DOHH2 (cell line): ENCODE measurements around the gene FAT3.

ENCODE experiments used
- H3F3A ChIP-seq: fragments of 200-600 bp; sonication (generic), shearing (Covaris generic); 2 replicates; pipeline ENCODE4 v1.6.0; 2016; ENCODE audit warnings: antibody characterized with exemption, mild to moderate bottlenecking; ENCODE audit not compliant: control insufficient read depth, insufficient read depth
- H3K27ac ChIP-seq: fragments of 200-600 bp; sonication (generic); 2 replicates; pipeline ENCODE4 v1.5.1; 2014; ENCODE audit warnings: low read depth, mild to moderate bottlenecking, low read length, moderate library complexity
- H3K27me3 ChIP-seq: fragments of 200-600 bp; sonication (generic); 2 replicates; pipeline ENCODE4 v1.6.1; 2014; ENCODE audit warnings: mild to moderate bottlenecking, low read length, mixed read lengths; ENCODE audit not compliant: control insufficient read depth
- H3K36me3 ChIP-seq: fragments of 200-600 bp; sonication (generic); 2 replicates; pipeline ENCODE4 v1.6.1; 2014; ENCODE audit warnings: mild to moderate bottlenecking, low read length, moderate library complexity, mixed read lengths; ENCODE audit not compliant: control insufficient read depth
- H3K4me1 ChIP-seq: fragments of 200-600 bp; sonication (generic); 2 replicates; pipeline ENCODE4 v1.6.1; 2014; ENCODE audit warnings: mild to moderate bottlenecking, low read length, mixed read lengths; ENCODE audit not compliant: control insufficient read depth
- H3K4me2 ChIP-seq: fragments of 200-600 bp; sonication (generic); 2 replicates; pipeline ENCODE4 v1.6.0; 2014; ENCODE audit warnings: mild to moderate bottlenecking, low read length, moderate library complexity
- H3K4me3 ChIP-seq: fragments of 200-600 bp; sonication (generic); 2 replicates; pipeline ENCODE4 v1.5.1; 2014; ENCODE audit warnings: mild to moderate bottlenecking, low read length, mixed read lengths
- H3K79me2 ChIP-seq: fragments of 200-600 bp; sonication (generic); 2 replicates; pipeline ENCODE4 v1.6.1; 2014; ENCODE audit warnings: mild to moderate bottlenecking, low read length, mixed read lengths; ENCODE audit not compliant: control insufficient read depth
- H3K9me2 ChIP-seq: fragments of 200-600 bp; sonication (generic); replicated peaks from 2 replicates; pipeline ENCODE4 v1.6.1; 2014; ENCODE audit warnings: mild to moderate bottlenecking, low read length, mixed read lengths; ENCODE audit not compliant: control insufficient read depth
- H3K9me3 ChIP-seq: fragments of 200-600 bp; sonication (generic); 2 replicates; pipeline ENCODE4 v1.6.1; 2014; ENCODE audit warnings: antibody characterized with exemption, low read length, mixed read lengths; ENCODE audit not compliant: control insufficient read depth, insufficient read depth
- H4K20me1 ChIP-seq: fragments of 200-600 bp; sonication (generic); 2 replicates; pipeline ENCODE4 v1.6.0; 2014; ENCODE audit warnings: low read depth, mild to moderate bottlenecking, antibody characterized with exemption, low read length, moderate library complexity; ENCODE audit not compliant: control insufficient read depth, insufficient read depth
- EZH2phosphoT487 ChIP-seq: fragments of 200-600 bp; sonication (generic); IDR thresholded peaks from 2 replicates; pipeline ENCODE4 v1.6.1; 2017; ENCODE audit warnings: borderline replicate concordance, mild to moderate bottlenecking, antibody characterized with exemption, low read length, moderate library complexity, mixed read lengths
- TF ChIP-seq, protein P1 (sequence below): fragments of 200-600 bp; sonication (generic); IDR thresholded peaks from one replicate; pipeline ENCODE4 v1.5.1; 2014; ENCODE audit warnings: antibody characterized with exemption, mild to moderate bottlenecking, low read depth, low read length; ENCODE audit not compliant: poor library complexity, severe bottlenecking

The FAT3 gene

DNA sequence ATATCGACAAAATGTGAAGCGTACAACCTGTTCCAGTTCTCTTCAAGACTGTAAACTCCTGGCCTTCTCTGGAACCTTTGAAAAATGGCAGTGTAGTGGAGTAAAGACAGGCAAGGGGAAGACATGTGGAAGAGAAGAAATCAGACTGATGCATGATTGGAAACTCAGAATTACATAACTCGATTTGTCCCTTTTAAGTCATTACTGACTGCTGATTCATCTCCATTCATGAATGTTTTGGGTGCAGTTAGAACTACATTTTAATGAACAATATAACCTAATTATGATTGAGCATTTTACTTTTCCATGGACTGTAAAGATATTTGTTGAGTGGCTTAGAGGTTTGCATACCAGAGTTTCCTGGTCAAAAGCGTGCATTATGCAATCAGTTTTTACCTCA is 32.9 kb downstream of the FAT3 start:
- Histone ChIP-seq H3K4me3 (no peak overlapping the region), H3K36me3 (no peaks in the 10 kb centered on the region), H3K9me3 (no peaks in the 10 kb centered on the region), H3K4me2 (no peak overlapping the region), H3K79me2 (no peaks in the 10 kb centered on the region), H3K27ac (no peak overlapping the region), H3F3A (no peaks in the 10 kb centered on the region), H3K4me1 (no peaks in the 10 kb centered on the region), H3K9me2 (no peaks in the 10 kb centered on the region), H4K20me1 (no peaks in the 10 kb centered on the region), H3K27me3 (no peaks in the 10 kb centered on the region)
- TF ChIP-seq, protein P1, sequence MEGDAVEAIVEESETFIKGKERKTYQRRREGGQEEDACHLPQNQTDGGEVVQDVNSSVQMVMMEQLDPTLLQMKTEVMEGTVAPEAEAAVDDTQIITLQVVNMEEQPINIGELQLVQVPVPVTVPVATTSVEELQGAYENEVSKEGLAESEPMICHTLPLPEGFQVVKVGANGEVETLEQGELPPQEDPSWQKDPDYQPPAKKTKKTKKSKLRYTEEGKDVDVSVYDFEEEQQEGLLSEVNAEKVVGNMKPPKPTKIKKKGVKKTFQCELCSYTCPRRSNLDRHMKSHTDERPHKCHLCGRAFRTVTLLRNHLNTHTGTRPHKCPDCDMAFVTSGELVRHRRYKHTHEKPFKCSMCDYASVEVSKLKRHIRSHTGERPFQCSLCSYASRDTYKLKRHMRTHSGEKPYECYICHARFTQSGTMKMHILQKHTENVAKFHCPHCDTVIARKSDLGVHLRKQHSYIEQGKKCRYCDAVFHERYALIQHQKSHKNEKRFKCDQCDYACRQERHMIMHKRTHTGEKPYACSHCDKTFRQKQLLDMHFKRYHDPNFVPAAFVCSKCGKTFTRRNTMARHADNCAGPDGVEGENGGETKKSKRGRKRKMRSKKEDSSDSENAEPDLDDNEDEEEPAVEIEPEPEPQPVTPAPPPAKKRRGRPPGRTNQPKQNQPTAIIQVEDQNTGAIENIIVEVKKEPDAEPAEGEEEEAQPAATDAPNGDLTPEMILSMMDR = no peak
- TF ChIP-seq EZH2phosphoT487 = no peak

DNA sequence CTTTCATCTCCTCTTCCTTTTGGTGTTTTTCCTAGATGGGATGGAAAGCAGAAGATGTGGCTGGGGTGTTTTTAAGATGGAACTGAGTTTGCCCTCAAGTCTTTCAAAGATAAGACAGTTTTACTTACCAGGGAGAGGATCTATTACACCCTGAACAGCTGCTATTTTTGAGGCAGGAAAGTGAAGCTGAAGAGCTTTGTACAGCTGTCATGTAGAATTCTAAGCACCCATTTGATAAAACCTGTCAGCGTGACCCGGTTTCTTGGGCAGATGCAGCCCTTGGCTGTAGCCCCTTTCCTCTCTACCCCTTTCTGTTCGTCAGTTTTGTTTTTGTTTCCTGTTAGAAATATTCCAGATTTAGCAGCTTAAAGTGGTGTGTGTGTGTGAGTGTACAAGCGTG is 35.2 kb downstream of the FAT3 start:
- H3K27ac ChIP-seq = no peak overlapping the region
- H3K4me3 ChIP-seq = no peak overlapping the region
- no peaks in the 10 kb centered on the region for H3K27me3 ChIP-seq
- H3K79me2 ChIP-seq = no peaks in the 10 kb centered on the region
- no peaks in the 10 kb centered on the region for H3K36me3 ChIP-seq
- H3F3A ChIP-seq = no peaks in the 10 kb centered on the region
- no peaks in the 10 kb centered on the region for H3K9me2 ChIP-seq
- no peaks in the 10 kb centered on the region for H3K9me3 ChIP-seq
- no peaks in the 10 kb centered on the region for H3K4me1 ChIP-seq
- TF ChIP-seq, protein P1 = no peak
- TF ChIP-seq EZH2phosphoT487 = no peak
- no peaks in the 10 kb centered on the region for H4K20me1 ChIP-seq
- no peak overlapping the region for H3K4me2 ChIP-seq

DNA sequence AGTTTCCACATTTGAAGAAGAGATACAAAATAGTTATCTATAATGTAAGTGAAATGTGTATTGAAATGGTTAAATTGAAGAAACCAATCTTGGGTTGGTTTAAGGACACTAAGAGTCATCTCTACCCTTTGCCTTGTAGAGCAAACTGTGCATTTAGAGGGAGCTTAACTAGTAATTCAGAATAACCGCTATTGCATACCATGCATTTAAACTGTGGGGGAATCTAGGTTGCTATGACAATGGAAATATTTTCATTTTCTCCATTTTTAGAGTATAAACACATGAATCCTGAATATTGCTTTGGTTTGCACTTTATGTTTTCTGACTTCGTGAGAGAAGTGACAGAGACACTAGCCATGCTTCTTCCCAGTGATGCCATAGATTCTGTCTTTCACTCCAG is 39.7 kb downstream of the FAT3 start:
- no peak for TF ChIP-seq EZH2phosphoT487
- TF ChIP-seq, protein P1 = no peak
- H3K9me3 ChIP-seq = no peaks in the 10 kb centered on the region

DNA sequence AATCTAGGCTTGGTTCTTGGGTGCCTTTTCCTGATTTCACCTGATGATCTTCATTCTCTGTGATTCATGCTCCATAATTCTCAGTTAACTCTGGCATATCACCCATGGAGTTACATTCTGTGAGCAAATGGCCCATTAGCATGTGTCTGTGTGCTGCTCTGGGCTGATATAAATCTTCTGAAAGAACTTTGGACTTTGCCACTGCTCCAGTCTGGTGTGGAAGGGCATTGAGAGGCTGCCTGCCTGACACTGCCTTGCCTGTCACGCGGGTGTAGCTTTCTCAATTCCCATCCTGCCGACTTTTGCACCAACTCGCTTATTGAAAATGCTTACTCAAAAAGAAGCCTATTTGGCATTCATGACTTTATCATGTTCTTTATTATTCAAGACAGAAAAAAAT is 42.2 kb downstream of the FAT3 start:
- no peaks in the 10 kb centered on the region for H4K20me1 ChIP-seq
- H3K4me3 ChIP-seq = no peak overlapping the region
- no peaks in the 10 kb centered on the region for H3K36me3 ChIP-seq
- H3K27me3 ChIP-seq = no peaks in the 10 kb centered on the region
- no peak overlapping the region for H3K4me2 ChIP-seq
- H3F3A ChIP-seq = no peaks in the 10 kb centered on the region
- H3K79me2 ChIP-seq = no peaks in the 10 kb centered on the region
- TF ChIP-seq EZH2phosphoT487 = no peak
- TF ChIP-seq, protein P1 = no peak
- no peaks in the 10 kb centered on the region for H3K9me2 ChIP-seq
- no peaks in the 10 kb centered on the region for H3K4me1 ChIP-seq
- no peaks in the 10 kb centered on the region for H3K9me3 ChIP-seq
- no peak overlapping the region for H3K27ac ChIP-seq

More for the DNA sequence above, 39.7 kb downstream of the FAT3 start:
- H3K9me2 ChIP-seq = no peaks in the 10 kb centered on the region
- no peaks in the 10 kb centered on the region for H3K36me3 ChIP-seq
- H3K79me2 ChIP-seq = no peaks in the 10 kb centered on the region
- H3K4me1 ChIP-seq = no peaks in the 10 kb centered on the region
- no peaks in the 10 kb centered on the region for H3F3A ChIP-seq
- no peak overlapping the region for H3K4me3 ChIP-seq
- H3K27me3 ChIP-seq = no peaks in the 10 kb centered on the region
- H3K27ac ChIP-seq = no peak overlapping the region
- H3K4me2 ChIP-seq = no peak overlapping the region
- H4K20me1 ChIP-seq = no peaks in the 10 kb centered on the region
